GM19351 (cell line): Measurements from ENCODE around the gene IGF1R.
A peak's percentile ranks its signal among the peaks of the same experiment; 100 is the strongest.
"Not testable (repeated sequence)": the region's sequence is repeated elsewhere in the genome, so short reads cannot be mapped to it uniquely, and the experiment has no call there.

Experiments
- ATAC-seq: cut with Tn5 transposase; IDR thresholded peaks from one replicate; pipeline ENCODE4 v1.9.1; 2021; ENCODE audit warnings: mild to moderate bottlenecking, moderate library complexity; ENCODE audit not compliant: unreplicated experiment

IGF1R gene

GRCh38 chr15:98647774-98648653, at the start of gene IGF1R:
IGF1R (plus strand) TSS chr15:98648539; CDS start chr15:98649582, 1,043 bp downstream.
- peak; percentile 61 for ATAC-seq

GRCh38 chr15:98599909-98600691, 48.2 kb upstream of the IGF1R start:
- ATAC-seq, result peak; percentile 88

GRCh38 chr15:98604983-98605382, 43.4 kb upstream of the IGF1R start:
- no peak for ATAC-seq

- ATAC-seq, result no peak
Measured at GRCh38 chr15:98609144-98609852, 39.0 kb upstream of the IGF1R start.

- ATAC-seq, result no peak
Measured at GRCh38 chr15:98610991-98611390, 37.3 kb upstream of the IGF1R start.

GRCh38 chr15:98611808-98612207, 36.5 kb upstream of the IGF1R start:
- no peak for ATAC-seq

GRCh38 chr15:98612490-98613110, 35.7 kb upstream of the IGF1R start:
- no peak for ATAC-seq

- ATAC-seq, result no peak
Measured at GRCh38 chr15:98614681-98615080, 33.7 kb upstream of the IGF1R start.

GRCh38 chr15:98616397-98616796, 31.9 kb upstream of the IGF1R start:
- ATAC-seq, result no peak

- ATAC-seq, result no peak
Measured at GRCh38 chr15:98617328-98617980, 30.9 kb upstream of the IGF1R start.

- ATAC-seq, result not testable (repeated sequence)
Measured at GRCh38 chr15:98618576-98618975, 29.8 kb upstream of the IGF1R start.

GRCh38 chr15:98620020-98620419, 28.3 kb upstream of the IGF1R start:
- no peak for ATAC-seq

GRCh38 chr15:98621021-98621420, 27.3 kb upstream of the IGF1R start:
- no peak for ATAC-seq

GRCh38 chr15:98625614-98626013, 22.7 kb upstream of the IGF1R start:
- ATAC-seq, result no peak

- no peak for ATAC-seq
Measured at GRCh38 chr15:98626153-98626552, 22.2 kb upstream of the IGF1R start.

GRCh38 chr15:98628216-98628615, 20.1 kb upstream of the IGF1R start:
- no peak for ATAC-seq

GRCh38 chr15:98635848-98636247, 12.5 kb upstream of the IGF1R start:
- no peak for ATAC-seq

GRCh38 chr15:98643115-98643514, 5.2 kb upstream of the IGF1R start:
- ATAC-seq, result no peak

- ATAC-seq, result no peak
Measured at GRCh38 chr15:98646546-98647025, 1.8 kb upstream of the IGF1R start.
